Fibroblast of lung (primary cell): ENCODE measurements around the gene BDH1.
"Not testable (repeated sequence)": the region's sequence is repeated elsewhere in the genome, so short reads cannot be mapped to it uniquely, and the experiment has no call there.

ENCODE experiments used
- CTCF ChIP-seq, 2 donors: IDR thresholded peaks in 1 of 2; conservative IDR thresholded peaks in 1 of 2; 1 replicate in 1 of 2; 2 replicates in 1 of 2; pipeline ENCODE4 v1.5.1; 2011 to 2012; ENCODE audit warnings: low read length in 2 of 2, control low read depth in 1 of 2, inconsistent platforms in 1 of 2, low read depth in 1 of 2, mild to moderate bottlenecking in 1 of 2
- EZH2 ChIP-seq: IDR thresholded peaks from 2 replicates; pipeline ENCODE4 v1.5.1; 2012; ENCODE audit warnings: low read length, control low read depth, mild to moderate bottlenecking; ENCODE audit errors: missing control alignments

GRCh38 chr3:197477816-197478215 lies 78.0 kb downstream of the BDH1 start:
- not testable (repeated sequence) for TF ChIP-seq EZH2; CTCF (conservative IDR thresholded peaks at IDR 0.05 in 1 of 2, IDR thresholded peaks at IDR 0.05 in 1 of 2; ENCODE audit: low read depth in 1 of 2, low read length in 2 of 2)
